Activated naive CD8-positive, alpha-beta T cell treated with anti-CD3 and anti-CD28 coated beads, Interleukin-2, amount 50 U/mL, for 16 hours (primary cell): ENCODE results near the gene STRN3.
A peak's percentile ranks its signal among the peaks of the same experiment; 100 is the strongest.
"Not testable (repeated sequence)": the region's sequence is repeated elsewhere in the genome, so short reads cannot be mapped to it uniquely, and the experiment has no call there.

Experiments
- DNase-seq: peaks from one replicate; pipeline ENCODE4 v3.0.0-alpha.2; 2020; ENCODE audit warnings: low read depth, low spot score

Gene STRN3

GRCh38 chr14:31001339-31001658, 24.9 kb downstream of the STRN3 start:
- no peak for DNase-seq

DNA sequence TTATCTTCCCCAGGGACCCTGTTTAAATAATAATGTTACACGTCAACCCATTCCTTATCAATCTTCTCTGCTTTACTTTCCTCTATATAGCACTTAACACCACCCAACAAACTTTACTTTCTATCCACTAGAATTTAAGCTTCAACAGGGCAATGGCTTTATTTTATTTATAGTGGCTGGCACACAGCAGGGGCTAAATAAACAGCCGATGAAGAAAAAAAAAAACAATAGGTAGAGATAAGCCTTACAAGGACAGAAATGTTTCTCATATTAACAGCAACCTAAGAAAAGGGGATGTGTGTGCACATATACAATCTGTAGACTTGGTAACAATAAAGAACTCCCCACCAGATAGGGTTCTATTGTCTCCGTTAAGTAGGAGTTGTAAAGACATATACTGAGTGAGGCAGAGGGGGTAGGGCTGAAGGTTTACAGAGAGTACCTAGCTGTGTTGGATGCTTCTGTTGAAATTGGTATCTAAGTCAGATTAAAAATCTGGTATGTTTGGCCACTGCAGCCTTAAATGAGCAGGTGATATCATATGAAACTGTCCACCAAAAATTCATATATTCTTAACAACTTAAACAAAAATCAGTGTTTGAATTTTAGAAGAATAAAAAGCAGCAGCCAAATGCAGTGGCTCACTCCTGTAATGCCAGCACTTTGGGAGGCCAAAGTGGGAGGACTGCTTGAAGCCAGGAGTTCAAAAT, 25.4 kb downstream of the STRN3 start:
- no peak for DNase-seq

DNA sequence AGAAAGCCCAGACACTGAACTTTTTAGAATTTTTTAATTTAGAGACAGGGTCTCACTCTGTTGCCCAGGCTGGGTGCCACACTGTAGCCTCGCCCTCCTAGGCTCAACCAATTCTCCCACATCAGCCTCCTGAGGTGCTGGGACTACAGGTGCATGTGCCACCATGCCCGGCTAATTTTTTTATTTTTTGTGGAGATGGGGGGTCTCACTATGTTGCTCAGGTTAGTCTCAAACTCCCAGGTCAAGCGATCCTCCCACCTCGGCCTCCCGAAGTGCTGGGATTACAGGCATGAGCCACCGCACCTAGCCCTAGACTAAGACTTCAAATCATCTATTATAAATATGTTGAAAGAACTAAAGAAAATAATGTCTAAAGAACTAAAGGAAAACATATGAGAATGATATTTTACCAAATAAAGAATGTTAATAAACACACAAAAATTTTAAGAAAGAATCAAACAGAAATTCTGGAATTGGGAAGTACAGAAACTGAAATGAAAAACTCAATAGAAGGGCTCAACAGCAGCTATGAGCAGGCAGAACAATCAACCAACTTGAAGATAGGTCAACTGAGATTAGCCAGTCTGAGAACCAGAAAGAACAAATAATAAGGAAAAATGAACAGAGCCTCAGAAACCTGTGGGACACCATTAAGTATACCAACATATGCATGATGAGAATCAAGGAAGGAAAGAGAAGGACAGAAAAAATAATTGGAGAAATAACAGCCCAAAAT, 27.0 kb downstream of the STRN3 start:
- DNase-seq: no peak

GRCh38 chr14:30998100-30998706, 28.0 kb downstream of the STRN3 start:
- no peak for DNase-seq

DNA sequence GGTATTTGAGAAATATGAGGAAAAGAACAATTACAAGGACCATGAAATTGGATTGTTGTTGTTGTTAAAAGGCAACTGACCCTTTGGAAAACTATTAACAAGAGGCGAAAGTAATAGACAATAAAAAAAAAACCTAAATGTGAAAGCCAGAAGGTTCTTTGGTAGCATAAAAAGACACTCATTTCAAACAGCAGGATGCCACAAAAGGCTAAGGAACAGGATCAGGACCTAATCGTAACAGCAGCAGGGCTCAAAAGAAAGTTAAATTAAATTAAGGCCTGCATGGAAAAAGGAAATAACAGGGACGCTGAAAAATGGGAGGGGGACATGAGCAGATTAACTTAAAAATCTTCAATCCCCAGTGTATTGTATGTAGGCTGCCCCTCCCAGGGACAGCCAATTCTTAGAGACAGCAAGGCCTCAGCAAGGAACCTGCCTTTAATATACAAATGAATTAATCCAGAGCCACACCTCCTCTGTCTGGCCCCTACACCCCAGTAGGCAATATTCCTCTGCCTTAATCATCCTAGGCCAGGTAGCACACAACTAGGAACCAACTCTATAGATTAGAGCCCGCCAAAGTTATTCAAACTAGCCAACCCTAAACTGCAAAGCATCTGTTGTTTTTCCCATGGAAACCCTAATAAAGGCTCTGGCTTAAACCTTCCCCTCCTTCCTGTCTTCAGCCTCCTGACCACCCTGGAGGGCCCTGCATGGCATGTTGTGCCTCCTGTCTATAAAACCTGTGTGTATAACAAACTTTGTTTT, 29.1 kb downstream of the STRN3 start:
- DNase-seq: no peak

- no peak for DNase-seq
Measured at GRCh38 chr14:30995689-30996088, 30.5 kb downstream of the STRN3 start.

- DNase-seq: no peak
Measured at GRCh38 chr14:30994681-30995620, 31.2 kb downstream of the STRN3 start.

DNA sequence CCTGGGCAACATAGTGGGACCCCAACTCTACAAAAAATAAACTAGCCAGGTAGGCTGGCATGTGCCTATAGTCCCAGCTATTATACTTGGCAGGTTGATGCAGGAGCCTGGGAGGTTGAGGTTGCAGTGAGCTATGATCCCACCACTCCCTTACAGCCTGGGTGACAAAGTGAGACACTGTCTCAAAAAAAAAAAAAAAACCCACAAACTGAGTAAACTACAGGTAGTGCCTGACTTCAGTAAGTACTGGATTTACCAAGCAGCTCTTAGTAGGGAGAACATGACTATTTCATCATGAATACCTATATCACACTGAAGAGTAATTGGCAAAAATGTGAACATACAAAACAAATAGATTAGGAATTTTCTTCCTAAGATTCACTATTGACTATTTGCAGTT, 33.1 kb downstream of the STRN3 start:
- no peak for DNase-seq

- DNase-seq: no peak
Measured at GRCh38 chr14:30991408-30991807, 34.8 kb downstream of the STRN3 start.

DNA sequence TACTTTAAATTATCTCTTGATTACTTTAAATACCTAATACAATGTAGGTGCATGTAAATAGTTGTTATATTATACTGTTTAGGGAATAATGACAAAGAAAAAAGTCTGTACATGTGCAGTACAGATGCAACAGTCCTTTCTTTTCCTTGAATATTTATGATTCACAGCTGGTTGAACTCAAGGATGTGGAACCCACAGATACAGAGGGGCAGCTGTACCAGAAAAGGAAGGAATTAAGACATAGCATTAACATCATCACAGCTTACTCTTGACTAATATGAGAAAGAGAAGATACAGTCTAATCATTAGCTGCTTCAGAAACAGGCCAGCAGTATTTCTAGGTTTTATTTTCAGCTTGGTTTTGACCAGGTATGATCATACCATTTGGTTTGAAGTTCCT, 35.4 kb downstream of the STRN3 start:
- no peak for DNase-seq

DNA sequence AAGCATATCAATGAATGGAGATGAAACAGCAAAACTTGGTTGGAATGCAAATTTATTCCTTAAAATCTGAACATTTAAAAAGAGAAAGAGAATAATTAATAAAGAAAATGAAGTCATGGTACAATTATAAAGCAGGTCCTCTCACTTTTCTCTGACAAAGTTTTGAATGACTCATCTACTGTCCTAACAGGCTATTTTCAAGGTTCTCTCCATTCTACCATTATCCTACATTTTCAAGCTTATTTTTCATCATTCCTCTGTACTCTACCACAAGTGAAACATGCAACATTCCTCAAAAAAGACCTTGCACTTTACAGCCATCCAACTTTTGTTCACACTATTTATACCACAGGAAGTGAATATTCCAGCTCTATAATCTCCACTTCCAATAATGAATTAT, 37.7 kb downstream of the STRN3 start:
- no peak for DNase-seq

- no peak for DNase-seq
Measured at GRCh38 chr14:30985796-30986195, 40.4 kb downstream of the STRN3 start.

DNA sequence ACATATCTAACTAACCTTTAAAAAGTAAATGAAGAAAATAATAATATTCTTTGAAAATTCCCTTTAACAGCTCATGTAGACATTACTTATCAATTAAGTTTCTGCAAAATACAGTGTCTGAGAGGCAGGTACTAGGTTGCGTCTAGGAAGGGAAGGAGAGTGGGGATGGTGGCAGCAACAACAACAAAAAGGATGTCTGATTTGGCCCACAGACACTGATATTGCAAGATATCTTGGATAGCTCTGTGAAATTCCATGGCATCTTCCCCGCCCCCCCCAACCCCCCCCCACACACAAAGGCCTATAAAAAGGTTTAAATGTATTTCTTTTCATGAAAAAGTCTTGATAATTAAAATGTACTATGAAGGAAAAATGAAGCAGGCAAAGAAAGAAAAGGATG, 42.3 kb downstream of the STRN3 start:
- no peak for DNase-seq

GRCh38 chr14:30982533-30982932, 43.6 kb downstream of the STRN3 start:
- DNase-seq: no peak

- DNase-seq: no peak
Measured at GRCh38 chr14:30980980-30981379, 45.2 kb downstream of the STRN3 start.

- peak; percentile 6 for DNase-seq
Measured at GRCh38 chr14:30980106-30980704, 46.0 kb downstream of the STRN3 start.

DNA sequence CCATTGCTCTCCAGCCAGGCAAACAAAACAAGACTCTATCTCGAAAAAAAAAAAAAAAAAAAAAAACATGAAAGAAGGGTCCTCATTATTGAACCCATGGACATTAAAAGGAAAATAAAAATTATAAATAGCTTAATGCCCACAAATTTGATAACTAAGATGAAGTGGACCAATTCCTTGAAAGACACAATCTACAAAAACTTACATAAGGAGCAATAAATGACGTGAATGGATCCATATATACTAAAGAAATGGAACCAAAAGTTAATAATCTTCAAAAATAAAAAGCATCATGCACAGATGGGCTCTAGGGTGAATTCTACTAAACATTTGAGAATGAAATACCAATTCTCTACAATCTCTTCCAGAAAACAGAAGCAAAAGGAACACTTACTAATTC, 48.4 kb downstream of the STRN3 start:
- DNase-seq: no peak

DNA sequence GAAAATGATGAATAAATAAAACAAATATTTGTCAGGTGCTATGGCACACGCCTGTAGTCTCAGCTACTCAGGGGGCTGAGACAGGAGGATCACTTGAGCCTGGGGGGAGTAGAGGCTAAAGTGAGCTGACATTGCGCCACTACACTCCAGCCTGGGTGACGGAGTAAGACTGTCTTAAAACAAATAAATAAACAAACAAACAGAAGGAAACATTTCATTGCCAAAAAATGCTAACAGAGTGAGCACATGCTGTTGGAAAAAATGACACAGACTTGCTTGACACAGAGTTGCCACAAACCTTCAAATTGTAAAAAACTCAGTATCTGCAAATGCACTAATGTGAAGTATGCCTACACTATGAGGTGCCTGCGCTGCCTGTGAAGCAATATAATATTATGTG, 51.6 kb downstream of the STRN3 start:
- no peak for DNase-seq

GRCh38 chr14:30972882-30973582, 53.1 kb downstream of the STRN3 start:
- no peak for DNase-seq

DNA sequence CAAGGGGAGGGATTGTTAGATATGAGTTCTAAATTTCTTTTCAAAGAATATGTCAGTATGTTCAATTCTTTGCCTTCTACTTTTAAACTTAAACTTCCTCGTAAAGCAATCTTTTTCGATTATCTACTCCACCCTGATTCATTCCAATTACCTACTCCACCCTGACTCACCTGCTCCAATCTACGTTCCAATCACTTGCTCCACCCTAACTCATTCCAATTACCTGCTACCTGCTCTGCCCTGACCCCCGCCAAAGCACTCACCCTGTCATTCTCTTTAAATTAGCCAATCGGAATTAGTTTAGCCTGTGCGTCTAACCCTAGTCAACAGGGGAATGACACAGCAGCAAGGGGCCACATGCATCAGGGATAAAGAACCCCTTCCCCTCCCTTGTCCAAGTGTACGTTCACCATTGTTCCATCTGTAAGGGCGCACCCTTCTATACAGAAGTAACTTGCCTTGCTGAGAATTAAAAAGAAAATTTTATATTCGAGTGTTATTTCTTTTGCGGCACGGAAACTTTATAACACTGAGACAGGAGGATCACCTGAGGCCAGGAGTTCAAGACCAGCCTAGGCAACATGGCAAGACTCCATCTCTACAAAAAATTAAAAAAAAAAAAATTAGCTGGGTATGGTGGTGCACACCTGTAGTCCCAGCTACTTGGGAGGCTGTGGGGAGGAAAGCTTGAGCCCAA, 54.0 kb downstream of the STRN3 start:
- not testable (repeated sequence) for DNase-seq
